GM23248 (cell line): ENCODE results near the gene FRMPD4. TPM values are rescaled to one million over a fixed set of nuclear protein-coding genes. Genes with fewer than 3 reads are reported as not detected.

Experiments
- DNase-seq: peaks from one replicate; pipeline ENCODE4 v3.0.0-alpha.2; 2015
- H2AFZ ChIP-seq: fragments of 200-600 bp; sonication (generic); 2 replicates; pipeline ENCODE4 v1.6.1; 2016; ENCODE audit warnings: antibody characterized with exemption
- H3F3A ChIP-seq: fragments of 200-600 bp; sonication (generic); 2 replicates; pipeline ENCODE4 v1.6.1; 2016; ENCODE audit warnings: mild to moderate bottlenecking, antibody characterized with exemption, mixed run types; ENCODE audit not compliant: insufficient read depth
- H3K27ac ChIP-seq: fragments of 200-600 bp; sonication (generic); 2 replicates; pipeline ENCODE4 v1.5.1; 2016; ENCODE audit warnings: mild to moderate bottlenecking
- H3K27me3 ChIP-seq: fragments of 200-600 bp; sonication (generic); replicated peaks from 2 replicates; pipeline ENCODE4 v1.6.1; 2016; ENCODE audit warnings: mild to moderate bottlenecking; ENCODE audit not compliant: insufficient read depth
- H3K36me3 ChIP-seq: fragments of 200-600 bp; sonication (generic); 2 replicates; pipeline ENCODE4 v1.6.1; 2016; ENCODE audit warnings: low read depth, mild to moderate bottlenecking
- H3K4me1 ChIP-seq: fragments of 200-600 bp; sonication (generic); 2 replicates; pipeline ENCODE4 v1.6.1; 2016; ENCODE audit warnings: mild to moderate bottlenecking; ENCODE audit not compliant: insufficient read depth
- H3K4me2 ChIP-seq: fragments of 200-600 bp; sonication (generic); one replicate; pipeline ENCODE4 v1.6.1; 2016; ENCODE audit warnings: mild to moderate bottlenecking; ENCODE audit not compliant: unreplicated experiment
- H3K4me3 ChIP-seq: fragments of 200-600 bp; sonication (generic); 2 replicates; pipeline ENCODE4 v1.5.1; 2016; ENCODE audit warnings: mild to moderate bottlenecking
- H3K79me2 ChIP-seq: fragments of 200-600 bp; sonication (generic); 2 replicates; pipeline ENCODE4 v1.6.1; 2016; ENCODE audit warnings: mild to moderate bottlenecking; ENCODE audit not compliant: insufficient read depth
- H3K9ac ChIP-seq: fragments of 200-600 bp; sonication (generic); 2 replicates; pipeline ENCODE4 v1.6.1; 2016; ENCODE audit warnings: mild to moderate bottlenecking
- H3K9me2 ChIP-seq: fragments of 200-600 bp; sonication (generic); 2 replicates; pipeline ENCODE4 v1.6.1; 2016; ENCODE audit warnings: mixed run types, mild to moderate bottlenecking, moderate library complexity; ENCODE audit not compliant: insufficient read depth
- H3K9me3 ChIP-seq: fragments of 200-600 bp; sonication (generic); one replicate; pipeline ENCODE4 v1.6.1; 2017; ENCODE audit warnings: low read depth
- H4K20me1 ChIP-seq: fragments of 200-600 bp; sonication (generic); 2 replicates; pipeline ENCODE4 v1.6.0; 2016; ENCODE audit not compliant: insufficient read depth
- EZH2 ChIP-seq: fragments of 200-600 bp; sonication (generic); IDR thresholded peaks from 2 replicates; pipeline ENCODE4 v1.6.1; 2018; ENCODE audit warnings: antibody characterized with exemption, mild to moderate bottlenecking; ENCODE audit not compliant: insufficient read depth, poor library complexity, severe bottlenecking
- EZH2phosphoT487 ChIP-seq: fragments of 200-600 bp; sonication (generic); IDR thresholded peaks from 2 replicates; pipeline ENCODE4 v1.6.1; 2018; ENCODE audit warnings: antibody characterized with exemption, moderate library complexity, mild to moderate bottlenecking, low read depth; ENCODE audit not compliant: insufficient read depth
- WGBS, 2 experiments: methylation state at CpG; one replicate each; pipeline ENCODE4 v1.1.6; 2015 to 2017; ENCODE audit warnings: low lambda C conversion rate in 2 of 2, low coverage in 1 of 2; ENCODE audit errors: missing lambda C conversion rate in 2 of 2; 5-methylcytosine and 5-hydroxymethylcytosine counted together
- in situ Hi-C: fragments of 300-500 bp; cut with MboI; formaldehyde crosslinking; loops from 2 replicates; pipeline ENCODE4 v1.15.0; 2020
- polyA plus RNA-seq: library from polyadenylated mRNA; unstranded; fragments of >200 nt; fragmentation: Nextera tagmentation; extraction: Ambion mirVana; gene quantifications from 2 replicates; pipeline ENCODE4 v1.2.1, GENCODE V29; 2016
- total RNA-seq: library from RNA; depleted of rRNA; stranded (reverse); fragments of >200 nt; shearing (Covaris generic); gene quantifications from 2 replicates; pipeline ENCODE4 v1.2.3, GENCODE V29; 2014

The FRMPD4 gene
- total and polyA plus RNA-seq, 2 experiments from 2014 or later = 0.04 TPM; not detected in 1

DNA sequence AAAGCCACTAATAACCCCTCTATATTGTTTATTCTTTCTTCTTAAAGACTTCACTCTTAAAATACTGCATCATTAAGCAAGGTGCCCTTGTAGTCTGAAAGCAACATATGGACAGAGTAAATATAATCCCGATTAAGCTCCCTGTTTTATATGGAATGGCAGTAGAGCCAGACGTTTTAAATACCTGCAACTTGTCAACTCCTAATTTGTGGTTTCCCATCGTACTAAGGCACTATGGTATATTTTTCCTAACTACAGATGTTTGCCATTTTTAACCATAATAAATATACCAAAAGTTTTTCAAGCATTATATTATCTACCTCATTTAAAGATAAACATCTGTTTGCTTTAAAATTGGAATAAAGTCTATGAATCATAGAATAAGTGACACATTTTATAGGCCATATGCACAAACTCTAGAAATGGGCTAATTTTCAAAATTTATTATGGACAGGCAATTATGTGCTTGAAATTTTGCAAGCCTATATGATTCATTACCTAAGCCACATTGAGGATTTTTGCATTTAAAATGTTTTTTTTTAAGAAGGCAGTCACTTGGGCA is 194.6 kb downstream of the FRMPD4 start:
- no peak for DNase-seq
- H3K79me2 ChIP-seq = no peaks in the 10 kb centered on the region
- no peaks in the 10 kb centered on the region for H3K36me3 ChIP-seq
- H3F3A ChIP-seq = no peaks in the 10 kb centered on the region
- H3K9me3 ChIP-seq = no peaks in the 10 kb centered on the region
- H3K4me3 ChIP-seq = no peak overlapping the region
- WGBS, 2 experiments = 2 to 6% methylated on average over 3 of the region's 3 CpGs
- no peaks in the 10 kb centered on the region for H3K27me3 ChIP-seq
- H3K9ac ChIP-seq = no peak overlapping the region
- H2AFZ ChIP-seq = no peak overlapping the region
- no peak for TF ChIP-seq EZH2phosphoT487
- TF ChIP-seq EZH2 = no peak
- no peak overlapping the region for H3K27ac ChIP-seq
- H3K4me1 ChIP-seq = no peaks in the 10 kb centered on the region
- no peaks in the 10 kb centered on the region for H3K9me2 ChIP-seq
- H3K4me2 ChIP-seq = no peak overlapping the region
- in situ Hi-C loops = no loop called here
- H4K20me1 ChIP-seq = no peaks in the 10 kb centered on the region

DNA sequence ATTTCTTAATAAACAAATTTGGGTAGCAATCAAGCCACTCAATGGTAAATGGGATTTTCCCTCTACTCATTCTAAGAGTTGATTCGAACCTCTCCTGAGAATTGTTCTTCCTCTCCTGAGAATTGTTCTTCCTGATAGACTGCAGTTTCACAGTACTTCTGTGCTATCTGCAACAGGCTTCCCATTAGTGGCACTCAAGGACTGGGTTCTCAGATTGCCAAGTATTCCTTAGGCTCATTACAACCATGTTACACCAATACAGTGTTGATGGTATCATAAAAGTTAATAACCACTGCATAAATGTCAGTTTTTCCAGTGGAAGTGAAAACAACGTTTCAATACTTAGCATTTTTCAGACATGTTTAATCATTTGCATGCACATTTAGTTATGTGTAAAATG is 201.6 kb downstream of the FRMPD4 start:
- no peaks in the 10 kb centered on the region for H3F3A ChIP-seq
- TF ChIP-seq EZH2phosphoT487 (no peak), EZH2 (no peak)
- 5 to 6% methylated on average over 2 of the region's 2 CpGs for WGBS, 2 experiments

GRCh38 chrX:12344954-12345353 is 206.7 kb downstream of the FRMPD4 start:
- Histone ChIP-seq H3K4me3 (no peak overlapping the region), H3K4me2 (no peak overlapping the region), H4K20me1 (no peaks in the 10 kb centered on the region), H3K27ac (no peak overlapping the region), H3K9ac (no peak overlapping the region), H3F3A (no peaks in the 10 kb centered on the region), H3K27me3 (no peaks in the 10 kb centered on the region), H3K79me2 (no peaks in the 10 kb centered on the region), H3K4me1 (no peaks in the 10 kb centered on the region), H2AFZ (no peak overlapping the region), H3K36me3 (no peaks in the 10 kb centered on the region), H3K9me2 (no peaks in the 10 kb centered on the region), H3K9me3 (no peaks in the 10 kb centered on the region)
- TF ChIP-seq EZH2 (no peak), EZH2phosphoT487 (no peak)
- DNase-seq = no peak
- WGBS, 2 experiments = 29% methylated on average over 2 of the region's 2 CpGs; no CpG with 5 or more reads in 1 of the 2 experiments
- in situ Hi-C loops = no loop called here

More for the DNA sequence above, 201.6 kb downstream of the FRMPD4 start:
- no peaks in the 10 kb centered on the region for H3K36me3 ChIP-seq
- no peak overlapping the region for H3K9ac ChIP-seq
- H3K4me3 ChIP-seq = no peak overlapping the region
- H3K9me3 ChIP-seq = no peaks in the 10 kb centered on the region
- no peak overlapping the region for H2AFZ ChIP-seq
- H3K27ac ChIP-seq = no peak overlapping the region
- H4K20me1 ChIP-seq = no peaks in the 10 kb centered on the region
- no peak overlapping the region for H3K4me2 ChIP-seq
- H3K9me2 ChIP-seq = no peaks in the 10 kb centered on the region
- no peak for DNase-seq
- H3K79me2 ChIP-seq = no peaks in the 10 kb centered on the region
- H3K4me1 ChIP-seq = no peaks in the 10 kb centered on the region
- no peaks in the 10 kb centered on the region for H3K27me3 ChIP-seq
- in situ Hi-C loops = no loop called here

- H3K9me3 ChIP-seq = no peaks in the 10 kb centered on the region
- 9% methylated on average over 8 of the region's 8 CpGs for WGBS, 2 experiments
- H3K4me2 ChIP-seq = no peak overlapping the region
- H4K20me1 ChIP-seq = no peaks in the 10 kb centered on the region
- no peak overlapping the region for H3K9ac ChIP-seq
- DNase-seq = no peak
- no peaks in the 10 kb centered on the region for H3F3A ChIP-seq
- TF ChIP-seq EZH2 = no peak
- no peak for TF ChIP-seq EZH2phosphoT487
- no peaks in the 10 kb centered on the region for H3K36me3 ChIP-seq
- no peak overlapping the region for H3K4me3 ChIP-seq
- H3K27me3 ChIP-seq = no peaks in the 10 kb centered on the region
- no peak overlapping the region for H2AFZ ChIP-seq
- no peak overlapping the region for H3K27ac ChIP-seq
- no peaks in the 10 kb centered on the region for H3K79me2 ChIP-seq
- H3K9me2 ChIP-seq = no peaks in the 10 kb centered on the region
- in situ Hi-C loops = no loop called here
- no peaks in the 10 kb centered on the region for H3K4me1 ChIP-seq
These were observed 210.9 kb downstream of the FRMPD4 start for GRCh38 chrX:12349201-12349600.

GRCh38 chrX:12352922-12353321 is 214.6 kb downstream of the FRMPD4 start:
- TF ChIP-seq EZH2phosphoT487 (no peak), EZH2 (no peak)
- 24 to 29% methylated on average over 5 of the region's 5 CpGs for WGBS, 2 experiments
- H2AFZ ChIP-seq = no peak overlapping the region
- no peaks in the 10 kb centered on the region for H3K9me2 ChIP-seq
- H3K4me1 ChIP-seq = no peaks in the 10 kb centered on the region
- H3K36me3 ChIP-seq = no peaks in the 10 kb centered on the region
- no peak overlapping the region for H3K27ac ChIP-seq
- H3F3A ChIP-seq = no peaks in the 10 kb centered on the region
- DNase-seq = no peak
- no peak overlapping the region for H3K4me2 ChIP-seq
- H3K79me2 ChIP-seq = no peaks in the 10 kb centered on the region
- H3K9ac ChIP-seq = no peak overlapping the region
- H3K27me3 ChIP-seq = no peaks in the 10 kb centered on the region
- H3K4me3 ChIP-seq = no peak overlapping the region
- no peaks in the 10 kb centered on the region for H4K20me1 ChIP-seq
- H3K9me3 ChIP-seq = no peaks in the 10 kb centered on the region
- in situ Hi-C loops = no loop called here
